ENCODE measurements around the gene VTI1B. TPM values are rescaled to one million over a fixed set of nuclear protein-coding genes. Genes with fewer than 3 reads are reported as not detected.

Gene VTI1B
- total RNA-seq, 4 donors from 2014 or later = 48.4 to 61.1 (median 56.2) TPM

GRCh38 chr14:67644428-67644827 is 30.0 kb downstream of the VTI1B start:
- Histone ChIP-seq H3K27me3 (no peaks in the 10 kb centered on the region), H3K36me3 (peaks cover 32% of the 10 kb centered on the region), H3K4me1 (no peaks in the 10 kb centered on the region), H3K4me3 (no peak overlapping the region), H3K27ac (no peak overlapping the region), H3K9me3 (no peaks in the 10 kb centered on the region)
- TF ChIP-seq EP300 (IDR thresholded peaks at IDR 0.05) = no peak
- no peak for TF ChIP-seq POLR2AphosphoS5 (IDR thresholded peaks at IDR 0.05)
- TF ChIP-seq POLR2A (IDR thresholded peaks at IDR 0.05) = no peak
- TF ChIP-seq CTCF (IDR thresholded peaks at IDR 0.05) = no peak
- DNase-seq (ENCODE audit: low spot score in 2 of 2) = no peak
- WGBS = 75% methylated on average over 2 of the region's 2 CpGs

GRCh38 chr14:67643713-67644112 is 30.7 kb downstream of the VTI1B start:
- Histone ChIP-seq H3K27ac (no peak overlapping the region), H3K36me3 (peaks cover 25% of the 10 kb centered on the region), H3K9me3 (no peaks in the 10 kb centered on the region), H3K4me1 (no peaks in the 10 kb centered on the region), H3K4me3 (no peak overlapping the region), H3K27me3 (no peaks in the 10 kb centered on the region)
- DNase-seq (ENCODE audit: low spot score in 2 of 2) = no peak
- TF ChIP-seq EP300 (IDR thresholded peaks at IDR 0.05) (no peak), POLR2AphosphoS5 (IDR thresholded peaks at IDR 0.05) (no peak), CTCF (IDR thresholded peaks at IDR 0.05) (no peak), POLR2A (IDR thresholded peaks at IDR 0.05) (no peak)
- WGBS = 40% methylated on average over 1 of the region's 1 CpG

GRCh38 chr14:67641902-67642749 is 32.3 kb downstream of the VTI1B start:
- 79% methylated on average over 5 of the region's 5 CpGs for WGBS
- no peak for DNase-seq (ENCODE audit: low spot score in 2 of 2)
- no peak for TF ChIP-seq POLR2AphosphoS5 (IDR thresholded peaks at IDR 0.05)

GRCh38 chr14:67641480-67641879 is 33.0 kb downstream of the VTI1B start:
- Histone ChIP-seq H3K27ac (no peak overlapping the region), H3K4me3 (no peak overlapping the region), H3K4me1 (no peaks in the 10 kb centered on the region), H3K36me3 (peaks cover 7% of the 10 kb centered on the region), H3K9me3 (no peaks in the 10 kb centered on the region), H3K27me3 (no peaks in the 10 kb centered on the region)
- no peak for TF ChIP-seq CTCF (IDR thresholded peaks at IDR 0.05)
- no peak for TF ChIP-seq POLR2AphosphoS5 (IDR thresholded peaks at IDR 0.05)
- TF ChIP-seq POLR2A (IDR thresholded peaks at IDR 0.05) = no peak
- no peak for TF ChIP-seq EP300 (IDR thresholded peaks at IDR 0.05)
- 89% methylated on average over 1 of the region's 1 CpG for whole genome bisulfite sequencing
- DNase-seq (ENCODE audit: low spot score in 2 of 2) = no peak

More at GRCh38 chr14:67641902-67642749, 32.3 kb downstream of the VTI1B start:
- Histone ChIP-seq H3K27me3 (no peaks in the 10 kb centered on the region), H3K4me1 (no peaks in the 10 kb centered on the region), H3K9me3 (no peaks in the 10 kb centered on the region), H3K36me3 (peaks cover 13% of the 10 kb centered on the region), H3K27ac (no peak overlapping the region), H3K4me3 (no peak overlapping the region)

- Histone ChIP-seq H3K36me3 (no peaks in the 10 kb centered on the region), H3K27ac (no peak overlapping the region), H3K4me3 (no peak overlapping the region), H3K9me3 (no peaks in the 10 kb centered on the region), H3K4me1 (no peaks in the 10 kb centered on the region), H3K27me3 (no peaks in the 10 kb centered on the region)
- WGBS = 94% methylated on average over 3 of the region's 3 CpGs
- no peak for DNase-seq (ENCODE audit: low spot score in 2 of 2)
- TF ChIP-seq EP300 (IDR thresholded peaks at IDR 0.05) (no peak), POLR2AphosphoS5 (IDR thresholded peaks at IDR 0.05) (no peak), POLR2A (IDR thresholded peaks at IDR 0.05) (no peak), CTCF (IDR thresholded peaks at IDR 0.05) (no peak)
Observed at GRCh38 chr14:67638642-67639041, 35.8 kb downstream of the VTI1B start.
